ENCODE data around the gene EPS8L2. TPM values are rescaled to one million over a fixed set of nuclear protein-coding genes. Genes with fewer than 3 reads are reported as not detected.
A peak's percentile ranks its signal among the peaks of the same experiment; 100 is the strongest.

Gene EPS8L2
- total RNA-seq, 4 donors from 2014 or later, result 257 to 1,130 (median 322) TPM

DNA sequence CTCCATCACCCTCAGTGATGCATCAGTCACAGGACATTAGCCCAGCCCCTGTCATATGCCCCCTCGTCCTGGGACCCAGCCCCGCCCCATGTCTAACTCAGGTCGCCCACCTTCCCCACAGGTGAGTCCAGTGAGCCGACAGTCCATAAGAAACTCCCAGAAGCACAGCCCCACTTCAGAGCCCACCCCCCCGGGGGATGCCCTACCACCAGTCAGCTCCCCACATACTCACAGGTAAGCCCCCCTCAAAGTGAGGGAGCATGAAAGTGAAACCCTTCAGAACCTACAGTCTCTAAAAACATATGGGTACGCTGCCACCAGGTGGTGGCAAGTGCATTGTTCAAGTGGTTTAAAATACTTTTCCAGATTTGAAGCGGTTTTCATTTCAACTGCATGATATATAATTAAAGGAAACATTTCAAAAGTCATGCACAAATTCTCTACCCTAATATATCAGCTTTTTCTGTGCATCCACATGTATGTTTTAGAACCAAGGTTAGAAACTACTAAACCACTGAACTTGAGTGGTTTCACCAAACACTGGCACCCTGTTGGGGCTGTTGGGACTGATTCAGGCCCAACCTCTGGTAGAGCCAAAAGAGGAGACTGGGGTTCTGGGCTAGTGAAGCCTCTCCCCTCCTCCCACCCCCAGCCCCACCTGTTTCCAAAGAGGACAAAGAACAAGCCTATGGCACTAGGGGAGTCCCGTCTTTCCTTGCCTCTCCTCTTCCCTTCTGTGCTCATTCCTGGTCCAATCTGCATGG, 17.3 kb downstream of the EPS8L2 start:
- TF ChIP-seq POLR2AphosphoS5 (IDR thresholded peaks at IDR 0.05) (no peak), EP300 (IDR thresholded peaks at IDR 0.05; ENCODE audit: low read depth) (no peak), POLR2A (IDR thresholded peaks at IDR 0.05) (no peak)
- TF ChIP-seq, protein P1, sequence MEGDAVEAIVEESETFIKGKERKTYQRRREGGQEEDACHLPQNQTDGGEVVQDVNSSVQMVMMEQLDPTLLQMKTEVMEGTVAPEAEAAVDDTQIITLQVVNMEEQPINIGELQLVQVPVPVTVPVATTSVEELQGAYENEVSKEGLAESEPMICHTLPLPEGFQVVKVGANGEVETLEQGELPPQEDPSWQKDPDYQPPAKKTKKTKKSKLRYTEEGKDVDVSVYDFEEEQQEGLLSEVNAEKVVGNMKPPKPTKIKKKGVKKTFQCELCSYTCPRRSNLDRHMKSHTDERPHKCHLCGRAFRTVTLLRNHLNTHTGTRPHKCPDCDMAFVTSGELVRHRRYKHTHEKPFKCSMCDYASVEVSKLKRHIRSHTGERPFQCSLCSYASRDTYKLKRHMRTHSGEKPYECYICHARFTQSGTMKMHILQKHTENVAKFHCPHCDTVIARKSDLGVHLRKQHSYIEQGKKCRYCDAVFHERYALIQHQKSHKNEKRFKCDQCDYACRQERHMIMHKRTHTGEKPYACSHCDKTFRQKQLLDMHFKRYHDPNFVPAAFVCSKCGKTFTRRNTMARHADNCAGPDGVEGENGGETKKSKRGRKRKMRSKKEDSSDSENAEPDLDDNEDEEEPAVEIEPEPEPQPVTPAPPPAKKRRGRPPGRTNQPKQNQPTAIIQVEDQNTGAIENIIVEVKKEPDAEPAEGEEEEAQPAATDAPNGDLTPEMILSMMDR (IDR thresholded peaks at IDR 0.05), result peak; percentile 50 to 86 (median 74)
- 31 to 40% methylated on average over 2 to 5 of the region's 8 CpGs for whole genome bisulfite sequencing, 2 donors (ENCODE audit: low coverage in 1 of 2)
- peak; percentile 57 for DNase-seq
- intact Hi-C loops (cut with DNase I; ENCODE audit: low total_unique reads) (loop anchor here (5.0 kb wide), 1 partner anchor 166 kb away; no protein-coding TSS in a partner anchor), in situ Hi-C loops (cut with MboI; ENCODE audit: low pct_ligation_motif_present in 1 of 4, low pct_unique_long_range_greater_than_20kb in 1 of 4, low sequenced_read_pairs in 3 of 4) (loop anchor here in 1 of 4 donors (10.0 kb wide), 1 partner anchor 59 kb away; no protein-coding TSS in a partner anchor)
- H3K36me3 ChIP-seq, result no peaks in the 10 kb centered on the region
- peaks cover 14 to 55% (median 45%) of the 10 kb centered on the region in 4 donors for H3K4me1 ChIP-seq
- H3K27ac ChIP-seq, result no peak overlapping the region
- no peak overlapping the region for H3K4me3 ChIP-seq
- H3K9me3 ChIP-seq, result no peaks in the 10 kb centered on the region
- peaks cover 52% of the 10 kb centered on the region for H3K27me3 ChIP-seq

- H3K27me3 ChIP-seq, result peaks cover 61% of the 10 kb centered on the region
- in situ Hi-C loops (cut with MboI; ENCODE audit: low pct_ligation_motif_present in 1 of 4, low pct_unique_long_range_greater_than_20kb in 1 of 4, low sequenced_read_pairs in 3 of 4), result loop anchor here in 1 of 4 donors (10.0 kb wide), 1 partner anchor 59 kb away; no protein-coding TSS in a partner anchor
Measured at GRCh38 chr11:724049-724777, 18.2 kb downstream of the EPS8L2 start.

DNA sequence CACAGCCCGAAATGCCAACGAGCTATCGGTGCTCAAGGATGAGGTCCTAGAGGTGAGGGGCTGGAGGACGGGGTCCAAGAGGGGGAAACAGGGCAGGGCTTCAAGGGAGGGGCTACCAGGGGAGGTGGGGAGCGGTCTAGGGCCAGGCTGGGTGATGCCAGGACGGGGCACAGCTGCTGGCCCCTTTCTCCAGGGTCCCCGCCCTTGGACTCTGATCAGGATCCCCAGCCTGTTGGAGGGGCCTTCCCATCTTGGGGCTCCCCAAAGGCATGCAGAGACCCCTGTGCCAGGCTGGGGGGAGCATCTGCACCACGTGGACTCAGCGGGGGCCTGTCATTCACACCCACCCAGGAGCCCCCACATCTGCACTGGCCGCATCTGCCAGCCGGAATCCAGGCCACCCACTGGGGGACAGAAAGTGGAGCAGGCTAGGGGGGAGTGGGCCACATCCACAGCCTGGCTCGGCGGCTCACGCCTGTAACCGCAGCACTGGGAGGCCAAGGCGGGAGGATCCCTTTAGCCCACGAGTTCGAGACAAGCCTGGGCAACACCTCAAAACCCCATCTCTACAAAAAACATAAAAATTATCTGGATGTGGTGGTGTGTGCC, 18.9 kb downstream of the EPS8L2 start:
- DNase-seq, result no peak
- Histone ChIP-seq H3K4me3 (no peak overlapping the region), H3K27me3 (peaks cover 63% of the 10 kb centered on the region), H3K36me3 (no peaks in the 10 kb centered on the region), H3K9me3 (no peaks in the 10 kb centered on the region), H3K4me1 (peaks cover 14 to 56% (median 47%) of the 10 kb centered on the region in 4 donors), H3K27ac (no peak overlapping the region)
- WGBS, 2 donors (ENCODE audit: low coverage in 1 of 2), result 86% methylated on average over 17 of the region's 18 CpGs; no CpG with 5 or more reads in 1 of the 2 donors
- intact Hi-C loops (cut with DNase I; ENCODE audit: low total_unique reads), result loop anchor here (5.0 kb wide), 1 partner anchor 168 kb away; no protein-coding TSS in a partner anchor
- TF ChIP-seq, protein P1 (IDR thresholded peaks at IDR 0.05), result no peak
- no peak for TF ChIP-seq POLR2AphosphoS5 (IDR thresholded peaks at IDR 0.05)
- no peak for TF ChIP-seq POLR2A (IDR thresholded peaks at IDR 0.05)
- no peak for TF ChIP-seq EP300 (IDR thresholded peaks at IDR 0.05; ENCODE audit: low read depth)
- in situ Hi-C loops (cut with MboI; ENCODE audit: low pct_ligation_motif_present in 1 of 4, low pct_unique_long_range_greater_than_20kb in 1 of 4, low sequenced_read_pairs in 3 of 4), result loop anchor here in 1 of 4 donors (10.0 kb wide), 1 partner anchor 60 kb away; no protein-coding TSS in a partner anchor

More at GRCh38 chr11:724049-724777, 18.2 kb downstream of the EPS8L2 start:
- Histone ChIP-seq H3K27ac (no peak overlapping the region), H3K4me1 (peaks cover 14 to 57% (median 47%) of the 10 kb centered on the region in 4 donors), H3K9me3 (no peaks in the 10 kb centered on the region), H3K4me3 (no peak overlapping the region), H3K36me3 (no peaks in the 10 kb centered on the region)
- TF ChIP-seq POLR2AphosphoS5 (IDR thresholded peaks at IDR 0.05) (no peak), EP300 (IDR thresholded peaks at IDR 0.05; ENCODE audit: low read depth) (no peak), POLR2A (IDR thresholded peaks at IDR 0.05) (no peak)
- TF ChIP-seq, protein P1 (IDR thresholded peaks at IDR 0.05), result no peak
- intact Hi-C loops (cut with DNase I; ENCODE audit: low total_unique reads), result loop anchor here (5.0 kb wide), 1 partner anchor 167 kb away; no protein-coding TSS in a partner anchor
- no peak for DNase-seq
- 90% methylated on average over 14 of the region's 19 CpGs; no CpG with 5 or more reads in 1 of the 2 donors for WGBS, 2 donors (ENCODE audit: low coverage in 1 of 2)
